ENCODE results near the gene SELP.

SELP gene

DNA sequence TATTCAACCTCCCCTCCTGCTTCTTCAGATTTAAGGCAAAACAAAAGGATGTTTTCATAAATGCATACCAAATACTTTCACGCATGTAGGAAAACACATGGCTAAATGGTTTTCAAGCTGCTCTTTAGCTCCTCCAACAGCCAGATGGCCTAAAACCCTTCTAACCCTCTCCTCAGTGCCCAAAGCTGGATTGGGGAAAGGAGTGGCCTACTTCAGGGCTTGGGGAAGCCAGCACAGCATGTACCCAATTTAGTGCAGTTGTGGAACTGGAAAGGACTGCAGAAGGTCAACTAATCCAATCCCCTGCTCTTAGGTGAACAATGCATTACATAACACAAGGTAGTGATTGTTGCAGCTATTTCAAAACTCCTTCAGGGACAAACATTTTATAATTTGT, 53.0 kb downstream of the SELP start:
- DNase-seq (ENCODE audit: low spot score), result no peak
- H3K27ac Mint-ChIP-seq, result no peak overlapping the region
- H3K4me3 Mint-ChIP-seq, result no peak overlapping the region
- no peaks in the 10 kb centered on the region for H3K4me1 Mint-ChIP-seq (ENCODE audit: low read depth)
- no peaks in the 10 kb centered on the region for H3K9me3 Mint-ChIP-seq
- no peaks in the 10 kb centered on the region for H3K27me3 Mint-ChIP-seq (ENCODE audit: low read depth)
- no peaks in the 10 kb centered on the region for H3K36me3 Mint-ChIP-seq (ENCODE audit: low read depth)

DNA sequence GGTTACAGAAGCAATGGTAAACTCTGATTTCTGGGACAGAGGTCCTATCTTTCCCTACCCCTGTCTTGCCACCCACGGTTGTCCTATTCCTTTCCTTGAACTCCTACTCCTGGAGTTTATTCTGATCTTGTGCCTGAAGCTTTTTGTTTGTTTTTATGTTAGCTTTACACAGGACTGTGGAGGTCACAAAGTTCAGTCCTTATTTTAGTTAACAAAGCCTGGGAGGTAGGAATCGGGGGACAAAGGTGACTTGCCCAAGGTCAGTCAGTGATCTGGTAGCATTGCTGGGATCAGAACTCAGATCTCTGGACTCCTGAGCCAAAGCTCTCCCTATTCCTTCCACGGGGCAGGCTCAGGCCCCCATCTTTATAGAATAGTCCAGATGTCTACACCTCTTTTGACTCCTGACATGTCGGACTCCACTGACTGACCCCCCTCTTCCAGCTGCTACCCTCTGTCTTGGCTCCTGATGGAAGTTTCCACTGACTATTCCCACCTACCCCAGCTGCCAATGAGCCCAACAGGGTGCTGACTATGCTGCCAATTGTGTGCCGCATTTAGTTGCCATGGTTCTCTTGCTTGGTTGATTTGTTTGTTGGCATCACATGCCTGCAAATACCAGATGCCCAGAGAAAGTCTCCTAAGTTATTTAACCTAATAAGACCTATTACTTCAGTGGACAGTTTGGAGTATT, 53.5 kb downstream of the SELP start:
- no peaks in the 10 kb centered on the region for H3K4me1 Mint-ChIP-seq (ENCODE audit: low read depth)
- no peaks in the 10 kb centered on the region for H3K36me3 Mint-ChIP-seq (ENCODE audit: low read depth)
- no peak for DNase-seq (ENCODE audit: low spot score)
- no peak overlapping the region for H3K27ac Mint-ChIP-seq
- H3K27me3 Mint-ChIP-seq (ENCODE audit: low read depth), result no peaks in the 10 kb centered on the region
- H3K4me3 Mint-ChIP-seq, result no peak overlapping the region
- no peaks in the 10 kb centered on the region for H3K9me3 Mint-ChIP-seq

DNA sequence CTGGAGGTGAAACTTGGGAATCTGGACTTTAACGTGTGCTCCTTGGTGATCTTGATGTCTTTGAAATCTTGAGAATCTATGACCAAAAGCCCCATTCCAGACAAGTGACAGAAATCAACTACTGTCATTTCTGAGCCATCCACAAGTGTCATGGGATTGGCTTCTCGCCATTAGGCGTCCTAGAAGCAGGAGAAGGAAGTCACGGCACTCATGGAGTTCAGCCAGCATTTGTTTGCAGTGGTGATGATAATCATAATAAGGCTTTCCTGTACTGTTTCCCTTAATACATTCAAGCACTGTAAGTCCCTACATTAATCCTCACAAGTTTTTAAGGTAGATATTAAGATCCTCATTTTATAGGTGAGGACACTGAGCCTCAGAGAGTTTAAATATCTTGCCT, 55.6 kb downstream of the SELP start:
- DNase-seq (ENCODE audit: low spot score), result no peak
- H3K27me3 Mint-ChIP-seq (ENCODE audit: low read depth), result no peaks in the 10 kb centered on the region
- no peaks in the 10 kb centered on the region for H3K4me1 Mint-ChIP-seq (ENCODE audit: low read depth)
- H3K27ac Mint-ChIP-seq, result no peak overlapping the region
- no peaks in the 10 kb centered on the region for H3K36me3 Mint-ChIP-seq (ENCODE audit: low read depth)
- no peaks in the 10 kb centered on the region for H3K9me3 Mint-ChIP-seq
- no peak overlapping the region for H3K4me3 Mint-ChIP-seq

DNA sequence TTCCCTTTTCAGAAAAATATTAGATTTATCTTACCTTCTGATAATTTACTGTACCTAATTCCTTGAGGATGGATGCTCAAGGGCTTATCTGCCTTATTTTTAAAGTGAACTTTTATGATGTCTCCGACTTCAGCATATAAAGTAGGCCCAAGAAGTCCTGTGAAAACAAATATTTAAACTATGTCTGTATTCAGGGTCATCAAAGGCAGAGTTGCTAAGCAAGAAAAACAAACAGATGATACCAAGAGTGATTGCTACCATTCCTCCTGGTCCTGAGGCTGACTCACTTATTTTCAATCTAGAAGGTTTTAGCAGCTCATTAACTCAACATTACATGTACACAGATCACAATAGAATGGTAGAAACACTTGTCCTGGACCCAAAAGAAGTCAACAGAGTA, 57.7 kb downstream of the SELP start:
- Mint-ChIP-seq H3K4me1 (ENCODE audit: low read depth) (no peaks in the 10 kb centered on the region), H3K4me3 (no peak overlapping the region), H3K36me3 (ENCODE audit: low read depth) (no peaks in the 10 kb centered on the region), H3K27me3 (ENCODE audit: low read depth) (no peaks in the 10 kb centered on the region), H3K27ac (no peak overlapping the region), H3K9me3 (no peaks in the 10 kb centered on the region)
- no peak for DNase-seq (ENCODE audit: low spot score)

DNA sequence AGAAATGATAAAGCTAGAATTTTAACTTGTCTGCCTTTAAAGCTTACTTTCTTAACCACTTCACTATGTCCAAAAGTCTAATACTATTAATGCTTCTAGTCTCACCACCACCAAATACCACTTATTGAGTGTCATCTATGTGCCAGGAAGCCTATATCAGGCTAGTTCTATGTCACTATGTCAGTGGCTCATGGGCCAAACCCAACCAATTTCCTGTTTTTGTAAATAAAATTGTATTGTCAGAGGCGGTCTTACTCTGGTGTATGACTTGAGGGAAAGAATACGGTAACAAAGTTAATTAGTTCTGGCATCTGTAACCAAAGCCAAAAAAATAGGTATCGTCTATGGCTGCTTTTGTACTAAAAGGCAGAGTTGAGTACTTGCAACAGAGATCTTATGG, 58.5 kb downstream of the SELP start:
- Mint-ChIP-seq H3K27me3 (ENCODE audit: low read depth) (no peaks in the 10 kb centered on the region), H3K9me3 (no peaks in the 10 kb centered on the region), H3K4me3 (no peak overlapping the region), H3K27ac (no peak overlapping the region), H3K4me1 (ENCODE audit: low read depth) (no peaks in the 10 kb centered on the region), H3K36me3 (ENCODE audit: low read depth) (no peaks in the 10 kb centered on the region)
- no peak for DNase-seq (ENCODE audit: low spot score)

DNA sequence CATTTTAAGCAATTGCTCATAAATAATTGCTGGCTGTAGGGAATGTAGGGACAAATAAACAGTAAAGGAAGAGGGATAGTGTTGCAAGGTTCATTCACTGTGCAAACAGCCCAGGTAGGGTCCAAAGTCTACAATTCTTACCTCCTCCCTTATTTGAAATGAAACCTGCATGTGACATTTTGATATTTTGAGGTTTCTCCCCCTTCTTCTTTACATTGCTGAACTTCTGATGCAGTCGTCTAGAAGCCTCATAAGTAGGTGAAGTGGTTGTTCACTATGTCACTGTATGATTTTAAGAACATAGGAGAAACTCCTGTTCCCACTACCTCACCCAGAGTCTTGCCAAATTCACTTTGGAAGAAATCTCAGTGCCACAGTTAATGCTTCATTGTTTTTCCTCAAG, 59.8 kb downstream of the SELP start:
- peaks cover 7% of the 10 kb centered on the region for H3K4me1 Mint-ChIP-seq (ENCODE audit: low read depth)
- no peak overlapping the region for H3K4me3 Mint-ChIP-seq
- H3K9me3 Mint-ChIP-seq, result no peaks in the 10 kb centered on the region
- DNase-seq (ENCODE audit: low spot score), result no peak
- H3K36me3 Mint-ChIP-seq (ENCODE audit: low read depth), result peaks cover 2% of the 10 kb centered on the region
- H3K27me3 Mint-ChIP-seq (ENCODE audit: low read depth), result no peaks in the 10 kb centered on the region
- no peak overlapping the region for H3K27ac Mint-ChIP-seq

DNA sequence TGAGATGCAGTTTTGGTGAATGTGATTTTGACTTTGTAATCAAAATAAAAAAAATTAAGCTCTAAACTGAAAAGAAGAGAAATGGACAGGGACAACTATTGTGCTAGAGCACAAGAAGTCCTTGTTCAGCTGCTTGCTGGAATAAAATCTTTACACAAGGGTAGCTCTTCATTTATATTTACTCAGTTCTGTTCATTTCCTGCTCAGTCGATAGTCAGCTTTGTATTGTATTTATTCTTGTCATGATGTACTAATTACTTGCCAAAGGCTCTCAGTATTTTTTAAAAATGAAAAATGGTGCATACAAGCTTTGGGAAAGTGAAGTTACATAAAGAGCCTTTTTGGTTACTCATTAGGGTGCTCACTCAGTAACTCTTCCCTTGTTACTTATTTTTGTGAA, 61.4 kb downstream of the SELP start:
- no peaks in the 10 kb centered on the region for H3K27me3 Mint-ChIP-seq (ENCODE audit: low read depth)
- DNase-seq (ENCODE audit: low spot score), result no peak
- H3K4me1 Mint-ChIP-seq (ENCODE audit: low read depth), result peaks cover 7% of the 10 kb centered on the region
- H3K27ac Mint-ChIP-seq, result no peak overlapping the region
- no peak overlapping the region for H3K4me3 Mint-ChIP-seq
- H3K9me3 Mint-ChIP-seq, result peaks cover 12% of the 10 kb centered on the region
- peaks cover 15% of the 10 kb centered on the region for H3K36me3 Mint-ChIP-seq (ENCODE audit: low read depth)

DNA sequence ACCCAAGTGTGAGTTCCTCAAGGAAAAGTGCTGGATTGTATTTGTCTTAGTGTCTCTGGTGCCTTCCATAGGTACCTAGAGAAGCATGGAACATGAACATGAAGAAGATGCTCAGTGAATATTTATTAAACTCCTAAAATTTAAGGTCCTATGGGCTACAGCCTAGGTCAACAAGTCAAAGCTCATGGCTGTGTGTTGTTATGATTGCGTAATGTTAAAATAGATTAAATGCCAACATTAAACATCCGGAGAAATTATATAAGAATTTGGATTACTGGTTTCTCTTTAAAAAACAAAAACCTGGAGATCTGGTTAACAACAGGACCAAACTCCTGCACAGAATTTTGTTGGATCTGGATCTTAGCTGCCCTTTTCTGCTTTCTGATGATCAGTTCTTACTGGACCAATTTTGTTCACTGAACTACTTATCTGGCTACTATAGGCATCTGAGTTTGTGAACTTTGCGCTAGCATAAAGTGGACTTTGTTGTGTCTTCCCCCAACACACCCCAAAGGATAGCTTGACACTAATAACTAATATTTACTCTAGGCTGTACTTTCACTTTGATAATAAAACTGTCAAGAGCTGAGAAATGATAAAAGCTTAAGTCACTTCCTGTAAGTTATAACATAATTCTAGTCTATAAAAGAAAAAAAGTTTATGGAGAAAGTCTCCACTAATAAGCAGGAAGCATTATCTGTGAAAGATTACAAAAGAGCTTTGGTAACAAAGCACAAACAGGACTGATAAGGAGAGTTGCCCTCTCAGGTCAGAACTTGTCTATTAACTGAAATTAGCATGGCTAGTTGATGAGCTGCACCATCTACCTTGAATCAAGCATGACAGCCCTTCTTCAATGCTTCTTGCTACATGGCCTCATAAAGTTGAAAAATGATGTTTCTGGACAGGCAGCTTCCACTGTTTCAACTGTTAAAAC, 64.3 kb downstream of the SELP start:
- no peak overlapping the region for H3K4me3 Mint-ChIP-seq
- H3K4me1 Mint-ChIP-seq (ENCODE audit: low read depth), result peaks cover 7% of the 10 kb centered on the region
- H3K9me3 Mint-ChIP-seq, result peaks cover 16% of the 10 kb centered on the region
- H3K27ac Mint-ChIP-seq, result no peak overlapping the region
- no peaks in the 10 kb centered on the region for H3K27me3 Mint-ChIP-seq (ENCODE audit: low read depth)
- H3K36me3 Mint-ChIP-seq (ENCODE audit: low read depth), result peaks cover 16% of the 10 kb centered on the region
- no peak for DNase-seq (ENCODE audit: low spot score)

DNA sequence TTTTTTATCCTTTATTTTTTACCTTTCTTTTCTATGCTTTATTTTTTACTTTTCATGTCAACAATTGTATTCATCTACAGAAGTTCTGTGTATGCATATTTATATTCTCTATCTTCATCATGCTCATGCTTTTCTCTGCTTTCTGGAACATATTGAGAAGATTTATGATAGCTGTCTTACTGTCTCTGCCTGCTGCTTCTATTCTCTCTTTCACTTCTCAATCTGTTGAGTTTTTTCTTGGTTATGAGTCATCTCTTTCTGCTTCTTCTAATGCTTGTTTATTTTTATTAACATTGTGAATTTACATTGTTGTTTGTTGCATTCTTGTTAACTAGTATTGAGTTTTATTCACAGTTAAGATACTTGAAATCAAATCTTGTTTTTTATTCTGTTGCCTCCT, 66.3 kb downstream of the SELP start:
- Mint-ChIP-seq H3K4me3 (no peak overlapping the region), H3K4me1 (ENCODE audit: low read depth) (peaks cover 9% of the 10 kb centered on the region), H3K36me3 (ENCODE audit: low read depth) (peaks cover 18% of the 10 kb centered on the region), H3K27me3 (ENCODE audit: low read depth) (no peaks in the 10 kb centered on the region), H3K27ac (no peak overlapping the region), H3K9me3 (peaks cover 16% of the 10 kb centered on the region)
- DNase-seq (ENCODE audit: low spot score), result no peak

DNA sequence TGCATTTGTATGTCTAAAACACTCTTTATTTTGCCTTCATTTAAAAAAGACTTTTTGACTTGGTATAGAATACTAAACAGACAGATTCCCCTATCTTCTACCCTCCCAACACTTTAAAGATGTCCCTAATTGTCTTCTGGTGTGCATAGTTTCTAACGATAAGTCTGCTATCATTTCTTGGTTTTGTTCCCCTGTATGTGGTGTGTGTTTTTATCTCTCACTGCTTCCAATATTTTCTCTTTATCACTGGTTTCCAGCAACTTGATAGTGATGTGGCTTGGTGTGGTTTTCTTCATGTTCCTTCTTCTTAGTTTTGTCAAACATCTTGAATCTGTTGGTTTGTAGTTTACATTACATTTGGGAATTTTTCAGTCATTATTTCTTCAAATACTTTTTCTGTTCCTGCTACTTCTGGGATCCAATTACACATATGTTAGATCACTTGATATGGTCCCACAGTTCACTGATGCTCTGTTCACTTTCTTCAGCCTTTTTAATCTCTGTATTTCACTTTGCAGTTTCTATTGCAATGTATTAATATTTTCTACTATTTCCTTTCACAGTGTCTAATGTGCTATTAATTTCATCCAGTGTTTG, 66.8 kb downstream of the SELP start:
- no peaks in the 10 kb centered on the region for H3K27me3 Mint-ChIP-seq (ENCODE audit: low read depth)
- DNase-seq (ENCODE audit: low spot score), result no peak
- H3K9me3 Mint-ChIP-seq, result peaks cover 16% of the 10 kb centered on the region
- H3K4me1 Mint-ChIP-seq (ENCODE audit: low read depth), result peaks cover 10% of the 10 kb centered on the region
- H3K36me3 Mint-ChIP-seq (ENCODE audit: low read depth), result peaks cover 18% of the 10 kb centered on the region
- no peak overlapping the region for H3K27ac Mint-ChIP-seq
- no peak overlapping the region for H3K4me3 Mint-ChIP-seq

DNA sequence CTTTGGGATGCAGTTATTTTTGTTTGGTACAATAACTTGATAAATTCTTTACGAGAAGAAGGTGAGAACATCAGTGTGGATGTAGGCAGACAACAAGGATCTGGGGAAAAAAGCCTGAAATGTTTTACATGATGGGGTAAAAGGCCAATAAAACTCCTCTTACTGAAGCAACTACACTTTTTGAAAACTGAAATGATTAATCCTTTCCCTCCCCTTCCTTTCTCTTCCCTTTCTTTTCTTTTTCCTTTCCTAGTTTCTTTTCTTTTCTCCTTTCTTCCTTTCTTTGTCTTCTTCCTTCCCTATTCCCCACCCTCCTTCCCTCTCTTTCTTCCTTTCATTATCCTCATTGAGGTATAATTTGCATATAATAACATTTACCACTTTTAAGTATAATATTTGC, 68.2 kb downstream of the SELP start:
- Mint-ChIP-seq H3K4me3 (no peak overlapping the region), H3K36me3 (ENCODE audit: low read depth) (peaks cover 18% of the 10 kb centered on the region), H3K27me3 (ENCODE audit: low read depth) (no peaks in the 10 kb centered on the region), H3K9me3 (peaks cover 16% of the 10 kb centered on the region), H3K27ac (no peak overlapping the region), H3K4me1 (ENCODE audit: low read depth) (peaks cover 10% of the 10 kb centered on the region)
- no peak for DNase-seq (ENCODE audit: low spot score)

DNA sequence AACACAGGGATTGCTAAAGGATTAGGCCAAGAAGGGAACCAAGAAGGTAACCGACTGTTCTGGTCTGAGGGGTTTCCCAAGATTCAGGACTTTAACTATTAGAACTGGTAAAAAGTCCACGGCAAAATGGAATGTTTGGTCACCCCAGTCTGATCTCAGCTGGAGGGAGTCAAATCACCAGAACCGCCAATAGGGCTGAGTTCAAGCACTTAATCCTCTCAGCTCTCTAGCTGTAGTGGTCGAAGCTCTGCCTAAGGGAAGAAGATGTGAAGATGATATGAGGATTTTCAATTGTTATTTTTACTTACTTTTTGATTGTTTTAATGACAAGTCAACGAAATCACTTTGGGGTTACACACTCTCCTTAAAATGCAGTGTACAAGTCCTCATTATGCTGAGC, 72.8 kb downstream of the SELP start:
- Mint-ChIP-seq H3K27ac (no peak overlapping the region), H3K4me3 (no peak overlapping the region), H3K27me3 (ENCODE audit: low read depth) (no peaks in the 10 kb centered on the region), H3K36me3 (ENCODE audit: low read depth) (peaks cover 3% of the 10 kb centered on the region), H3K4me1 (ENCODE audit: low read depth) (peaks cover 4% of the 10 kb centered on the region), H3K9me3 (no peaks in the 10 kb centered on the region)
- DNase-seq (ENCODE audit: low spot score), result no peak

DNA sequence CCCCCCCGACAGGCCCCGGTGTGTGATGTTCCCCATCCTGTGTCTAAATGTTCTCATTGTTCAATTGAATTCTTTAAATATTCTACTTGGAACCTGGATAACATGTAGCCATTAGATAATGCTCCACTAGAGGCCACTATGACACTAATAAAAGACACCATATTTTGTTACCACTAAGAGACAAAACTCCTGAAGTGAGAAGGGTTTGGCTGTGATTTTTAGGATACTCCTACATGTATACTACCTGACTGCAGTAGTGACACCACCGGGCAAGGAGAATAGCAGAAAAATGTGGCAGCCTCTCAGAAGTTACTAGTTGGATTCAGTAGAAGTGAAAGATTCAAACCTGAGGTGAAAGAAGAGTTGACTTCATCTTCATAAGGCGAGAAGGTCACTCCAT, 79.6 kb downstream of the SELP start:
- DNase-seq (ENCODE audit: low spot score), result no peak
- Mint-ChIP-seq H3K4me1 (ENCODE audit: low read depth) (peaks cover 7% of the 10 kb centered on the region), H3K27ac (no peak overlapping the region), H3K27me3 (ENCODE audit: low read depth) (no peaks in the 10 kb centered on the region), H3K9me3 (no peaks in the 10 kb centered on the region), H3K36me3 (ENCODE audit: low read depth) (no peaks in the 10 kb centered on the region), H3K4me3 (no peak overlapping the region)

DNA sequence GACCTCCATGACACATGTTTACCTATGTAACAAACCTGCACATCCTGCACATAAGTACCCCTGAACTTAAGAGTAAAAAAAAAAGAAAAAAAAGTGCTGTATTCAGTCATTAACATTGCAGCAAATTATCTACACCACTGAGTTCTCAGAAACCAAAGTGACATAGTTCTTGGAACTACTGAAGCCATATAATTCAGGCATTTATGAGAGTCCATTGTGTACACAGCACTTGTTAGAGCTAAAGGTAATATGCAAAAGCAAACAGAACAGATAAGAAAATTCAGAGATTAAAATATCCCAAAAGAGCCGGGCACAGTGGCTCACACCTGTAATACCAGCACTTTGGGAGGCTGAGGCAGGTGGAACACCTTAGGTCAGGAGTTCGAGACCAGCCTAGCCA, 81.6 kb downstream of the SELP start:
- no peak for DNase-seq (ENCODE audit: low spot score)
- no peaks in the 10 kb centered on the region for H3K27me3 Mint-ChIP-seq (ENCODE audit: low read depth)
- no peak overlapping the region for H3K27ac Mint-ChIP-seq
- no peak overlapping the region for H3K4me3 Mint-ChIP-seq
- H3K4me1 Mint-ChIP-seq (ENCODE audit: low read depth), result peaks cover 7% of the 10 kb centered on the region
- H3K9me3 Mint-ChIP-seq, result no peaks in the 10 kb centered on the region
- H3K36me3 Mint-ChIP-seq (ENCODE audit: low read depth), result no peaks in the 10 kb centered on the region
